ENCODE measurements around the gene DGKQ.
A peak's percentile ranks its signal among the peaks of the same experiment; 100 is the strongest.

The DGKQ gene, protein sequence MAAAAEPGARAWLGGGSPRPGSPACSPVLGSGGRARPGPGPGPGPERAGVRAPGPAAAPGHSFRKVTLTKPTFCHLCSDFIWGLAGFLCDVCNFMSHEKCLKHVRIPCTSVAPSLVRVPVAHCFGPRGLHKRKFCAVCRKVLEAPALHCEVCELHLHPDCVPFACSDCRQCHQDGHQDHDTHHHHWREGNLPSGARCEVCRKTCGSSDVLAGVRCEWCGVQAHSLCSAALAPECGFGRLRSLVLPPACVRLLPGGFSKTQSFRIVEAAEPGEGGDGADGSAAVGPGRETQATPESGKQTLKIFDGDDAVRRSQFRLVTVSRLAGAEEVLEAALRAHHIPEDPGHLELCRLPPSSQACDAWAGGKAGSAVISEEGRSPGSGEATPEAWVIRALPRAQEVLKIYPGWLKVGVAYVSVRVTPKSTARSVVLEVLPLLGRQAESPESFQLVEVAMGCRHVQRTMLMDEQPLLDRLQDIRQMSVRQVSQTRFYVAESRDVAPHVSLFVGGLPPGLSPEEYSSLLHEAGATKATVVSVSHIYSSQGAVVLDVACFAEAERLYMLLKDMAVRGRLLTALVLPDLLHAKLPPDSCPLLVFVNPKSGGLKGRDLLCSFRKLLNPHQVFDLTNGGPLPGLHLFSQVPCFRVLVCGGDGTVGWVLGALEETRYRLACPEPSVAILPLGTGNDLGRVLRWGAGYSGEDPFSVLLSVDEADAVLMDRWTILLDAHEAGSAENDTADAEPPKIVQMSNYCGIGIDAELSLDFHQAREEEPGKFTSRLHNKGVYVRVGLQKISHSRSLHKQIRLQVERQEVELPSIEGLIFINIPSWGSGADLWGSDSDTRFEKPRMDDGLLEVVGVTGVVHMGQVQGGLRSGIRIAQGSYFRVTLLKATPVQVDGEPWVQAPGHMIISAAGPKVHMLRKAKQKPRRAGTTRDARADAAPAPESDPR

DNA sequence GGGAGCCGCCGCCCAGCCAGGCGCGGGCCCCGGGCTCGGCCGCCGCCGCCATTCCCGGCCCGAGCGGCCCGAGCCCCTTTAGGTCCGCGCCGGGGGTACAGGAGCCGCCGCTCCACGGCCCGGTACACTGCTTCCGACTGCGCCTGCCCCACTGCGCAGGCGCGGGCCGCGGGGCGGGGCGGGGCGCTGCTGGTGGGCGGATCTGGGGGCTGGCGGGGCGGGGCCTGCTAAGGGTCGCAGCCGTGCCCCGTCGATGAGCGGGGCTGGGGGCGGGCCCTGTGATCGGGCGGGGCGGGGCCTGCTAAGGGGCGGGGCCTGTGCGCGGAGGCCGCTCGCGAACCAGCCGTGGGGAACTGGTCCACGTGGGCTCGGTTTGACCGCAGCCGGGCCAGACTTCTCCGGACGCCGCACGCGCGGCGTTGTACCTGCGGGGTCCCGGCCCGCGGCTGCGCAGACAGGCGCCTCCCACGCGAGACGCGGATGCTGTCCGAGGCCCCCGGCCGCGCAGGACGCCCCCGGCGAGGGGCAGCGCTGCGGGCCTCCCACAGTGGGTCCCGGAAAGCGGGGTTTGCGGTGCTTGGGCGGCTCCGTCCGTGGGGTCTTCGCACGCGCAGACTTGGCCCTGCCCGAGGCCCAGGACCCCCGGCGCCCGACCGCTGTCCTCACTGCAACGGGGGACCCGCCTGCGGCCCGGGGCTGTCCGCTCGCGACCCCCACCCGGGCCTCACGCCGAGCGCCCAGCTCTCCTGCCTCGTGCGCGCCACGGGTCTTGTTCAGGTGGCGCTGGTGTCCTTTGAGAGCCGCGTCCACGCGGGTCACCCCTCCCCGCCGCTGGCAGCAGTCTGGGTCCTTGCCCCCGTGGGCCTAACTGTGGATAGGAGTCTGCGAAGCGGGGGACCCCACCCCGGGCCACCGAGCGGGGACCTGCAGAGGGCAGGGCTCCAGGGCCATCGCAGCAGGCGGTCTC, at the start of gene DGKQ:
Gene DGKQ, minus strand, starts transcription at position 139 of the 967 bp plus-strand sequence. Its CDS starts 87 bp downstream, at position 52.
- DNase-seq (ENCODE audit: low read depth): peak; percentile 87

GRCh38 chr4:1022739-1023066, 49.3 kb upstream of the DGKQ start:
- DNase-seq (ENCODE audit: low read depth): no peak

DNA sequence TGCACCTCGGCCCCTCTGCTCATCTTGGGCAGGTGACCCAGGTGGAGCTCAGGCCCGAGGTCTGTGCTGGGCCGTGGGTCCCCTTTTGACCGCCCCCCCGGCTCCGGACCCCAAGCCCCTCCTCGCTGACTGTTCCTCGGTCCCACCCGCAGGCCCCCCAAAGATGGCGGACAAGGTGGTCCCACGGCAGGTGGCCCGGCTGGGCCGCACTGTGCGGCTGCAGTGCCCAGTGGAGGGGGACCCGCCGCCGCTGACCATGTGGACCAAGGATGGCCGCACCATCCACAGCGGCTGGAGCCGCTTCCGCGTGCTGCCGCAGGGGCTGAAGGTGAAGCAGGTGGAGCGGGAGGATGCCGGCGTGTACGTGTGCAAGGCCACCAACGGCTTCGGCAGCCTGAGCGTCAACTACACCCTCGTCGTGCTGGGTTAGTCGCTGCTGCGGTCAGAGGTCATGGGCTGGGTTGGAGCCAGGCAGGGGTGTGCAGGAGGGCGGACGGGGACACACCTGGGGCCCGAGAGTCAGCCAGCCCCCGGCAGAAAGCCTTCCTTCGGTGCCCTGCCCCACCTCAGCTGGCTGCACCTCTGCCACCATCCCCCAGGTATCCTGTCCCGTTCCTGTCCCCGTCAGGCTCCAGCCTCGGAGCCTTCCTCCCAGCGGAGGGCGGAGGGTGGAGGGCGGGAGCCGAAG, 48.8 kb upstream of the DGKQ start:
- no peak for DNase-seq (ENCODE audit: low read depth)

DNA sequence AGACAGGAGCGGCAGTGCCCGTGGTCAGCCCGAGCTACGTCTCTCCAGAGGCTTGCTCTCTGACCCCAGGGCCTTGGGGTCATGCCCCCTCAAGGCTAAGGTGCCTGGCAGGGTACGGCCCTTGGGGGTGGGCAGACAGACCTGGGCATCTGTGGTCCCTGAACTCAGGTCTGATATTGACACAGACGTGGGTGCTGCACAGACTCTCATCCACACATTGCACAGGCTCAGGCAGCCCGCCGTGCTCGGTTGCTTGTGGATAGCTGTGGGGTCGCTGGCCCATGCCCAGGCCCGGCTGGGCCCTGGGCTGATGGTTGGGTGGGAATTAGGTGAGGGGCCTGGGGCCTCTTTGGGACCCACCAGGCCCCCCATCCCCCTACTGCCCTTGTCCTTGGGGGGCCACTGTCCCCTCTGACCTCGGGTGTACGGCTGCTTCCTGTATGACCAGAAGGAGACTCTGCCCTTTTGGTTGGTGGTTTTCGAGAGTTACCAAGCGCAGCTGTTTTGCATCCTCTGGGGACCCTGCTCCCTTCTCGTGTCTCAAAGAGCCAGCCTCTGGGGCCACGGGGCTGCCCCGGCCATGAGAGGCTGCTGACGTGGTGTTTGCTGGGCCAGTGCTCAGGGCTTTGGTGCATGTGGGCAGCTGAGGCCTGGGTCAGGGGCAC, 48.1 kb upstream of the DGKQ start:
- no peak for DNase-seq (ENCODE audit: low read depth)

GRCh38 chr4:1019729-1020470, 46.5 kb upstream of the DGKQ start:
- DNase-seq (ENCODE audit: low read depth): no peak

- no peak for DNase-seq (ENCODE audit: low read depth)
Measured at GRCh38 chr4:1019320-1019719, 46.0 kb upstream of the DGKQ start.

- no peak for DNase-seq (ENCODE audit: low read depth)
Measured at GRCh38 chr4:1018147-1019020, 45.0 kb upstream of the DGKQ start.

GRCh38 chr4:1017706-1018105, 44.3 kb upstream of the DGKQ start:
- DNase-seq (ENCODE audit: low read depth): no peak

DNA sequence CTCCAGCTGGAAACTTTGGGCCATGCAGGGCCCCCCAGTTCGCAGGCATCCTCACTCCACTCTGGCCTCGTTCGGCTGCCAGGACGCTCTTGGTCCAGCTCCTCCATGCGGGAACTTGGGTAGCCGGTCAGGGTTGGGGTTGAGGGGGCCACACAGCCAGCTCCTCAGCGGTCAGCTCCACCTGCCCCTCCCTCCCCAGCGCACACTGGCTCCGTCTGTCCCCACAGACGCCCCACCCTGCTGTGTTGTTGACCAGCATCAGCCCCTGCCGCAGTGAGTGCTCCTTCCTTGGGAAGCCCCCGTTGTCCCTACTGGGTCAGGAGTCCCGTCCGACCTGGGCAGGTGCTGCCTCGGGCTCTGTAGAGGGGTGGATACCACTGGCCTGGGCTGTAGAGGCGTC, 43.8 kb upstream of the DGKQ start:
- DNase-seq (ENCODE audit: low read depth): no peak

DNA sequence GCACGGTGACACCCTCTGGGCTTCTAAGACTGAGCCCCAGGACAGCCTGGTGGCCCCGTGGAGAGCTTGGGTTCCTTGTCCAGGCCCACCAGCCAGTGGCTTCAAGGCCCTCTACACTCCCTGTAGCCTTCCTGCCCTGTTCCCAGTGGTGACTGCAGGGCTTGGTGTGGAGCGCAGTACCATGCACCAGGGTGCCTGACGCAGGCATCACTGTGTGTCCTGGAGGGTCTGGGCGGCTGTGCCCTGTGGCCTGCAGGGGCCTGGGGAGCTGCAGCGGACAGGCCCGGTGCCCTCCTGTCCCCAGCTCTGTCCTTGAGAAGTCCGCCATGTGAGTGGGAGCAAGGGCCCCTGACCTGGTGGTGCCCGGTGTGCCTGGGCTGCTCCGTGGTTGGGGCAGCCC, 42.4 kb upstream of the DGKQ start:
- DNase-seq (ENCODE audit: low read depth): no peak

DNA sequence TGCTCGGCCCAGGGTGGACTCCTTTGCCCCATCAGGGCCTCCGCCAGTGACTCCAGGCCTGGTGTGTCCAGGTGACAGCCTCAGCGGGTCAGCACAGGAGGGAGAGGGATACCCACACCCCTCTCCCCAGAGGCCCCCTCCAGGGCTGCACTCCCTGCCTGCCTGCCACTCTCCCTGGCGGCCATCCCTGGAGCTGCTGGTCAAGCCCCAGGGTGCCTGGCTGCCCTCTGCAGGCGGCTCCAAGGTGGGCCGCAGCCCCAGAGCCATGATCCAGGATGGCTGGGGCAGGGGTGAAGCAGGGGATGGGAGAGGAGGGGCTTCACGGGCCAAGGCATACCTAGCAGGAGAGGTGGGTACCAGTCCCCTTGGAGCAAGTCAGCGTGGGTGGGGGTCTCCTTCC, 41.8 kb upstream of the DGKQ start:
- no peak for DNase-seq (ENCODE audit: low read depth)

- DNase-seq (ENCODE audit: low read depth): no peak
Measured at GRCh38 chr4:1014291-1015167, 41.2 kb upstream of the DGKQ start.

- no peak for DNase-seq (ENCODE audit: low read depth)
Measured at GRCh38 chr4:1013225-1014073, 40.1 kb upstream of the DGKQ start.

GRCh38 chr4:1012034-1012739, 38.8 kb upstream of the DGKQ start:
- peak; percentile 19 for DNase-seq (ENCODE audit: low read depth)

DNA sequence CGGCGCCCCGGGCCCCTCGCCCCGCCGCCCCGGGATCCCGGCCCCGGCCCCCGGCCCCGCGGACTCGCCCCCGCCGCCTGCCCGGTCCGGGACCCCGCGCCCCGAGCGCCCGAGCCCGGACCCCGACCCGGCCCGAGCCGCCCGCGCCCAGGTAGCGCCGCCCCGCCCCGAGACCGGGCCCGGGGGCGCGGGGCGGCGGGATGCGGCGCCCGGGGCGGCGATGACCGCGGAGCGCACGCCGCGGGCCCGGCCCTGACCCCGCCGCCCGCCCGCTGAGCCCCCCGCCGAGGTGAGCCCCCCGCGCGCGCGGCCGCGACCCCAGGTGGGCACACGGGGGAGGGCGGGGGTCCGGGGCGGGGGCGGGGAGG, 38.3 kb upstream of the DGKQ start:
- DNase-seq (ENCODE audit: low read depth): no peak

GRCh38 chr4:1011022-1011665, 37.8 kb upstream of the DGKQ start, which contains the start of gene FGFRL1:
Gene FGFRL1, plus strand, starts transcription at chr4:1011626. Its CDS starts 860 bp downstream, at chr4:1012486.
- DNase-seq (ENCODE audit: low read depth): peak; percentile 81
